ENCODE measurements around the gene ZNF823.

The ZNF823 gene

DNA sequence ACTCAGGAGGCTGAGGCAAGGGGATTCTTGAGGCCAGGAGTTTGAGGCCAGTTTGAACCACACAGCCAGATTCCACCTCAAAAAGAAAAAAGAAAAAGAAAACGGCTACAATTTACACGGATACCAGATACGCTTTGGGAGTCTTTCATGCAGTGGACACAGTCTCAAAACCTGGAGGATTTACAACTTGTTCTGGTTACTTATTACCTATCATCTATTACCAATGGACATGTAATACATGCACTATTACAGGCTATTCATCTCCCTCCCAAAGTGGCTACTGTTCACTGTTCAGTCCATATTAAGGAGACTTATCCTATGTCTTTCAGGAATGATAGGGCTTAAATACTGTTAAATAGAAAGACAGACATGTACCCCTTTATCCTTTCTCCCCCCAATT lies 33.3 kb downstream of the ZNF823 start:
- TF ChIP-seq POLR2A (IDR thresholded peaks at IDR 0.05; ENCODE audit: low read depth, low read length) = no peak
- no peak for FAIRE-seq
- no peak for DNase-seq (ENCODE audit: insufficient read length, low spot score)

DNA sequence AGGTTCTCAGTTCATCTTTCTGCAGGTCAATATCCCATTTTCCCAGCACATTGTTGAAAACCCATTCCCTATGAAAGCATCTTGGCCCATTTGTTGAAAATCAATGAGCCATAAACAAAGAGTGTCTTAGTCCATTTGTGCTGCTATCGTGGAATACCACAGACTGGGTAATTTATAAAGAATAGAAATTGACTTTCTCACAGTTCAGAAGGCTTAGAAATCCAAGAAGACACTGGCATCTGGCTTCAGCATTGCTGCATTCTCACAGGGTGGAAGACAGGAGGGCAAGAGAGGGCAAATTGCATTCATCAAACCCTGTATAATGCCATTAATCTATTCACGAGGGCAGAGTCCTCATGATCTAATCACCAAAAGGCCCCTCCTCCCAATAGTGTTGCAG lies 34.1 kb downstream of the ZNF823 start:
- no peak for TF ChIP-seq POLR2A (IDR thresholded peaks at IDR 0.05; ENCODE audit: low read depth, low read length)
- DNase-seq (ENCODE audit: insufficient read length, low spot score) = no peak
- no peak for FAIRE-seq

DNA sequence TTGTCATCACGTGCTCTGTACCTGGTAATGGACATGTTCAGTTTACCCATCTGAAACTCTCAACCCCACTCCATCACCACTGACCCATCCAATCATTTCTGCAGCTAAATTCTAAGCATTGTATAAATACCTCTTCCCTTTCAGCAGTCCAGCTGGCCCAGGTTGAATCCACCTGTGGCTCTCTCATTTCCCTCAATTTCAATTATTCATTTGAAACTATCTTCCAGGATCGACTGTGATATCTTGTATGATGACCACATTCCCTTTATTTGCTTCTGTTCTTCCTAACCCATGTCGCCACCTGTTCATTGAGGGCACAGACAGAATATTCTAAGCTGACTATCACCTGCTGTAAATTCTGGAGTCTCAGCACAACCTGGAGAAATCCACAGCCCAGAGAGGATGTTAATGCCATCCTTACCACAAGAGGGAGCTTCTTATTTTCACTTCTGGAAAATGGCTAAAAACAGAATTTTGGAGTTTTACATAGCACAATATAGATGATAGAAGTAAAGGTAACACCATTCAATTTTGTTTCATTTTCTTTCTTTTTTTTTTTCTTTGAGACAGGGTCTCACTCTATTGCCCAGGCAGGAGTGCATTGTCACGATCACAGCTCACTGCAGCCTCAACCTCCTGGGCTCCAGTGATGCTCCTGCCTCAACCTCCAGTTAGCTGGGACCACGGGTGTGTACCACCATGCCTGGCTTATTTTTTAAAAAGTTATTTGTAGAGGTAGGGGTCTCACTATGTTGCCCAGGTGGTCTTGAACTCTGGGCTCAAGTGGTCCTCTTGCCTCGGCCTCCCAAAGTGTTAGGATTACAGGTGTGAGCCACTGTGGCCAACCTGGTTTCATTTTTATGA lies 38.6 kb downstream of the ZNF823 start:
- DNase-seq (ENCODE audit: insufficient read length, low spot score) (no peak), FAIRE-seq (no peak)
- TF ChIP-seq POLR2A (IDR thresholded peaks at IDR 0.05; ENCODE audit: low read depth, low read length) = no peak

DNA sequence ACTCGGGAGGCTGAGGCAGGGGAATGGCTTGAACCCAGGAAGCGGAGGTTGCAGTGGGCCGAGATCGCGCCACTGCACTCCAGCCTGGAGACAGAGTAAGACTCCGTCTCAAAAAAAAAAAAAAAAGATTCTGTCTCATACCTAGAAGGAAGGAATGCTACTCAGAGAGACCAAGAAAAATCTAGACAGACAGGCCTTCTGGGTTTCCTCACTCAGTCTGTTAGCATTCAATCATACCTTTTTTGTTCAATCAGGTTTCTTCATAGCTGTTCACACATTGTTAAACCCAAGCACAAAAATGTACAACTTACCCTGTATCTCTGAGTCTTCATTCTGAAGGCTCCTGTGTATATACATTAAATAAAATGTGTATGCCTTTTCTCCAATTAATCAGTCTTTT lies 40.5 kb downstream of the ZNF823 start:
- no peak for DNase-seq (ENCODE audit: insufficient read length, low spot score)
- TF ChIP-seq POLR2A (IDR thresholded peaks at IDR 0.05; ENCODE audit: low read depth, low read length) = no peak
- no peak for FAIRE-seq

DNA sequence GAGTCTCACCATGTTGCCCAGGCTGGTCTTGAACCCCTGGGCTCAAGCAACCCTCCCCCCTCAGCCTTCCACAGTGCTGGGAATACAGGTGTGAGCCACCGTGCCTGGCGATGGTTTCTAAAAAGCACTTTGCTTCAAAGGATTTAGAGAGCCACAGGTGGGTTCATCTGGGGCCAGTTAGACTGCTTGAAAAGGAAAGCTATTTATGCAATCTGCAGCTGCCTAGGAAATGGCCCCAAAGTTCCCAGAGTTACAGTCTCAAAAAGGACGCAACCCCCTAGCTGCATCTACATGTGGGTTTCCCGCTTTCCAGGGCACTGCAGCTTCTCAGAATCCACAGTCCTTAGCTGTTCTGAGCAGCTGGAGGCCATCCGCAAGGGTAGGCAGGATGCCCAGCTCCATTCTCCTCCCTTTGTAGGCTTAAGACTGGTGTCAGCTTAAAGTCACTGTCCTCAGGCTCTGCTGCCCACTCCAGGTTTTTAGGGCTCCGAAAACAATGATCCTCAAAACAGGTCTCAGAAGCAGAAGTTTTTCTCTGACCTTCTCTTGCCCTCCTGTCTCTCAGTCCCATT lies 41.4 kb downstream of the ZNF823 start:
- DNase-seq (ENCODE audit: insufficient read length, low spot score) (no peak), FAIRE-seq (no peak)
- no peak for TF ChIP-seq POLR2A (IDR thresholded peaks at IDR 0.05; ENCODE audit: low read depth, low read length)

DNA sequence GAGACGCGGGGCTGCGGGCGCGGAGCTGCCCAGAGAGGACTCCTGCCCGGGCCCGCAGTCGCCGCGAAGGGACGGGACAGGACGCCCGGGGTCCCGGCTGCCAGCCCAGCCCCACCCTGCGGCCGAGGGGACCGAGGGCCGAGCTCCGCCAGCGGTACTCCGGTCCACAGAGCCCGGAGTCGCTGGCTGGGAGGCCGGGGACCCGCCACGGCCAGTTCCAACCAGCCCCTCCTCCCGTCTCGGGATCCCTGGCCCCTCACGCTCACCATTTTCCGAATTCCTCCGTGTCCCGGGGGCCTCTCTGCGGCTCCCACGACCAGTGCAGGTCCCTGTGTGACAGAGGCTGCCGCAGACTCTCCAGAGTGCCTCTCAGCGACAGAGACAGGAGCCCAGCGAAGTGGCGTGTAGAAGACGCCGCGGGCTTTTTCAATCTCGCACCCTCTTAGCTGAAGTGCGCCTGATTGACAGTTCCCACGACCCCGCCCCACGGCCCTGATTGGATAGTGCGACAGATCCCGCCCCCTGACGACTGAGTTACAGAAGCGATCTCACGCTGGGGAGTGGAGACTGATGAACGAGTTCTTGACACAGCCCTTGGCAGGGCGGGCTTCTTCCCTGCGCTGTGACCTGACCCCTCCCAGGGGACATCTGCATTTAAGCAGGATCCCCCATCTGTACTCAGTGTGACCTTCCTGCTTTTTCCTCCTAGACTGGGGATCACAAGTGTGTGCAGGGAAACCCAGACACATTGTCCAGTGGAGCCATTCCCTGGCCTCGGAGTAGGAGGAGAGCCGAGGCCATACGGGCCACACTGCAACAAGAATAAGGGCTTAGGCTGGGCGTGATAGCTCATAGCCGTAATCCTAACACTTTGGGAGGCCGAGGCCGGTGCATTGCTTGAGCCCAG lies 44.0 kb downstream of the ZNF823 start:
- peak; percentile 83 for DNase-seq (ENCODE audit: insufficient read length, low spot score)
- FAIRE-seq = peak; percentile 50
- peak; percentile 82 for TF ChIP-seq POLR2A (IDR thresholded peaks at IDR 0.05; ENCODE audit: low read depth, low read length)

DNA sequence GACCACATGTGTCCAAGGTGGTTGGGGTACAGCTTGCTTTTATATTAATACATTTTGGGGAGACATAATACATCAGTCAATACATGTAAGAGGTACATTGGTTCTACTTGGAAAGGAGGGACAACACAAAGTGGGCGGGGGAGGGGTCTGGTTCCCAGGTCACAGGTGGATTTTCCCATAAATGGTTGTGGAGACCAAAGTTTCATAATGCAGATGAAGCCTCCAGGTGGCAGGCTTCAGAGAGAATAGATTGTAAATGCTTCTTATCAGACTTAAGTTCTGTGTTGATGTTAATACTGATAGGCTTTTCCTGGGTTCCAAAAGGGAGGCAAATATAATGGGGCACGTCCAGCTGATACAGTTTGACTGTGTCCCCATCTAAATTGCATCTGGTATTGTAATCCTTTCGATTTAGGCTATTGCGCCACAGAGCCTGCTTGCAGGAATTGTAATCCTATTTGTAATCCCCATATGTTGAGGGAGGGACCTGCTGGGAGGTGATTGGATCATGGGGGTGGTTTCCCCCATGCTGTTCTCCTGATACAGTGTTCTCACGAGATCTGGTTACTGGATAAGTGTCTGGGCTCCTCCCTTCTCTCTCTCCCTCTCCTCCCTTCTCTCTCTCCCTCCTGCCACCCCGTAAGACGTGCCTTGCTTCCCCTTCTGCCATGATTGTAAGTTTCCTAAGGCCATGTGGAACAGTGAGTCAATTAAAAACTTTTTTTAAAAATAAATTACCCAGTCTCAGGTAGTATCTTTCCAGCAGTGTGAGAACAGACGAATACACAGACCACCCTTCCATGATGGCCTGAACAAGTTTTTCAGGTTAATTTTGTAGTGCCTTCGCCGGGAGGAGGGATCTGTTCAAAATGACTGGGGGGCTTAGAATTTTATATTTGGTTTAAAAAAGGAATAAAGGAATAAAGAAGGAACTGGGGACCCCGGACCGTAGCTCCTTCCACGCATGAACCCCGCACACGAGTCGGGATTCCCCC lies 44.9 kb downstream of the ZNF823 start:
- FAIRE-seq (peak; percentile 20), DNase-seq (ENCODE audit: insufficient read length, low spot score) (peak; percentile 20)
- TF ChIP-seq POLR2A (IDR thresholded peaks at IDR 0.05; ENCODE audit: low read depth, low read length) = no peak

DNA sequence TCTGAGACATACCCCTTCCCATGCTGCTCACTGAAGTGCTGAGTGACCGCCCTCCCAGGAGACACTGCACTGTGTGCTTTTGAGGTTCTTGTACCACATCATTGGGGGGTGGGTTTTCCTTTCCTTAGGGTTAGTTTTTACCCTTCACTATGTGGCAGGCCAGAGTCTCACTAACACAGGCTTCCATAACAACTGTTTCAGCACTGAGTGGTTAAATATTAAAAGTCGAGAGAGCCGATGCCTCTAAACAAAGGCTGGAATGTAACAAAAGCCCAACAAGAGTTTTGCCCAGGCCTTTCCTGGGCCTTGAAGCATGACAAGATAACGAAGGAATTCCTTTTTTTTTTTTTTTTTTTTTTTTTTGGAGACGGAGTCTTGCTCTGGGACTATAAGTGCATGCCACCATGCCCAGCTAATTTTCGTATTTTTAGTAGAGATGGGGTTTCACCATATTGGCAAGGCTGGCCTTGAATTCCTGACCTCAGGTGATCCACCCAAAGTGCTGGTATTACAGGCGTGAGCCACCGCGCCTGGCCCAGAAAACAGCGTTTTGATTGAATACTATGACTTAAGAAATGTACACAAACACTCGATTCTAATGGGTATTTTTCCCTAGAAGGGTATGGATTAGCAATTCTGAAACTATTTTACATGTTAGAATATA lies 46.5 kb downstream of the ZNF823 start:
- FAIRE-seq (no peak), DNase-seq (ENCODE audit: insufficient read length, low spot score) (no peak)
- TF ChIP-seq POLR2A (IDR thresholded peaks at IDR 0.05; ENCODE audit: low read depth, low read length) = no peak

DNA sequence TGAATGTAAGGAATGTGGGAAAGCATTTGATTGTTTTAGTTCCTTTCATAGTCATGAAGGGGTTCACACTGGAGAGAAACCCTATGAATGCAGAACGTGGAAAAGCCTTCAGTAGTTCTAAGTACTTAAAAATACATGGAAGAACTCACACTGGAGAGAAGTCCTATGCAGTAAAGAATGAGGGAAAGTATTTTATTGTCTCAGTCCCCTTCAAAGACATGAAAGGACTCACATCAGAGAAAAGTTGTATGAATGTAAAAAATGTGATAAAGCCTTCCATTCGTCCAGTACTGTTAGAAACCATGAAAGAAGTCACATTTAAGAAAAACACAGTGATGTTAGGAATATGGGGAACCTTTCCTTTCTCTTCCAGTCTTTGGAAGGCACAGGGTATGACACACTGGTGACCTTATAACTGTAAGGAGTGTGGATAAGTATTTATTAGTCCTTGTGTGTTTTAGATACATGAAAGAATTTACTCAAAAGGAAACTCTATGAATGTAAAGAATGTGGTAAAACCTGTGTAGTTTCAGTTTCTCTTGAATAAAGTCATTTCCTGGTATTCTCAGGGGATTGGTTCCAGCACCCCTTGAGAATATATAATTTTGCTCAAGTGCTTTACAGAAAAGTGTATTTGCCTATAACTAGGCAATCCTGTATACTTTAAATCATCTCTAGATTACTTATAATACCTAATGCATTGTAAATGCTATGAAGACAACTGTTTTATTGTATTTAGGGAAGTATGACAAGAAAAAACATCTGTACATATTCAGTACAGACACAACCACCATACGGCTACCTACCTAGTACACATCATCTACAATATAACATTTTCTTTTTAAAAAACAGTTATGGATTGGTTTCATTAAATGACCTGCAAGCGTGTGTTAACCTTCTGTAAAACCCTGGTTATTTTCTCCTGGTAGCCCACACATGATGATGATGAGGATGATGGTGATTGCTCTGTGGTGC lies 52.8 kb downstream of the ZNF823 start:
- DNase-seq (ENCODE audit: insufficient read length, low spot score) (no peak), FAIRE-seq (no peak)
- TF ChIP-seq POLR2A (IDR thresholded peaks at IDR 0.05; ENCODE audit: low read depth, low read length) = no peak

DNA sequence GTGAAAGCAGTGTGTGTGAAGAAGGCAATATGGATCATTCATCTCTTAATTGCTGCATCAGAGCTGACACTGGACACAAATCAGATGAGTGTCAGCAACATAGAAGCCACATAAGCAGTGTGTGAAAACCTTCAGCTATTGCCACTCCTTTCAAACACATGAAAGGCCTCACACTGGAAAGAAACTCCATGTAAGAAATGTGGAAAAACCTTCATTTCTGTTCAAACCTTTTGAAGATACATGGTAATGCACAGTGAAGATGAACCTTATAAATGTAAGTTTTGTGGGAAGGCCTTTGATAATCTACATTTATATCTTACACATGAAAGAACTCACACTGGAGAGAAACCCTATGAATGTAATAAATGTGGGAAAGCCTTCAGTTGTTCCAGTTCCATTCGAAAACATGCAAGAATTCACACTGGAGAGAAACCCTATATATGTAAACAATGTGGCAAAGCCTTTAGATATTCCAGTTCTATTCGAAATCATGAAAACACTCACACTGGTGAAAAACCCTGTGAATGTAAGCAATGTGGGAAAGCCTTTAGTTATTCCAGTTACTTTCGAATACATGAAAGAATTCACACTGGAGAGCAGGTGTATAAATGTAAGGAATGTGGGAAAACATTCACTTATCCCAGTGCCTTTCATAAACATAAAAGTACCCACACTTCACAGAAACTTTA lies 53.6 kb downstream of the ZNF823 start:
- TF ChIP-seq POLR2A (IDR thresholded peaks at IDR 0.05; ENCODE audit: low read depth, low read length) = no peak
- FAIRE-seq = no peak
- no peak for DNase-seq (ENCODE audit: insufficient read length, low spot score)

DNA sequence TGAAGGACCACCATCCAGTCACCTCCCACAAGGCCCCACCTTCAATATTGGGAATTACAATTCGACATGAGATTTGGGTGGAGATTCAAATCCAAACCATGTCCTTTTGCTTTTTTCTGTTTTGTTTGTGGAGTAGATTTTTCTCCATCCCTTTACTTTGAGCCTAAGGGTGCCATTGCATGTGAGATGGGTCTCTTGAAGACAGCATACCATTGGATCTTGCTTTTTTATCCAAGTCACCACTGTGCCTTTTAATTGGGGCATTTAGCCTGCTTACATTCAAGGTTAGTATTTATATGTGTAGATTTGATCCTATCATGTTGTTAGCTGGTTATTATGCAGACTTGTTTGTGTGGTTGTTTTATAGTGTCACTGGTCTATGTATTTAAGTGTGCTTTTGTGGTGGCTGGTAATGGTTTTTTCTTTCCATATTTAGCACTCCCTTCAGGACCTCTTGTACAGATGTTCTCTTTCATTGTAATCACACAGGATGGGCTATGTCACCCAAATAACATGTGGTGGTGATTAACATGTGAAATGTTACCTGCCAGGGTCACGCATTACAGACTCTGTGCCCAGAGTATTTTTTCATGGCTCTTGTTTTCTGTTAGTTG lies 58.0 kb downstream of the ZNF823 start:
- DNase-seq (ENCODE audit: insufficient read length, low spot score) = no peak
- TF ChIP-seq POLR2A (IDR thresholded peaks at IDR 0.05; ENCODE audit: low read depth, low read length) = no peak
- FAIRE-seq = no peak

Measured in H54 (cell line).